ENCODE data around the gene BOK. TPM values are rescaled to one million over a fixed set of nuclear protein-coding genes. Genes with fewer than 3 reads are reported as not detected.

BOK gene
- total and polyA plus RNA-seq, 10 of the 15 experiments (the other 5 are each of a cell fraction or from before 2014, with no cell fraction given): 0.04 to 0.15 (median 0.12) TPM; not detected in 7

GRCh38 chr2:241563031-241563507 lies 4.5 kb downstream of the BOK start:
- 69% methylated on average over 13 of the region's 13 CpGs for WGBS (ENCODE audit: insufficient coverage, insufficient replicate concordance, low lambda C conversion rate, missing lambda C conversion rate)
- Histone ChIP-seq H4K20me1 (ENCODE audit: control insufficient read depth, insufficient read depth) (no peaks in the 10 kb centered on the region), H3K9me3 (replicated peaks; ENCODE audit: control insufficient read depth, insufficient read depth, low read length) (no peaks in the 10 kb centered on the region), H3K9ac (ENCODE audit: control insufficient read depth, insufficient read depth, low read length) (no peak overlapping the region), H3K79me2 (ENCODE audit: control insufficient read depth, insufficient read depth, low read length) (no peaks in the 10 kb centered on the region), H2AFZ (ENCODE audit: control insufficient read depth, low read depth, low read length) (no peak overlapping the region), H3K27me3 (replicated peaks in 1 of 2; ENCODE audit: control insufficient read depth in 2 of 2, insufficient read depth in 2 of 2, low read length in 1 of 2) (no peaks in the 10 kb centered on the region; a peak in 1 of 4 replicates), H3K4me2 (ENCODE audit: control insufficient read depth, insufficient read depth) (no peak overlapping the region), H3K36me3 (ENCODE audit: control insufficient read depth in 2 of 2, insufficient read depth in 2 of 2, low read length in 1 of 2) (no peaks in the 10 kb centered on the region), H3K4me3 (no peak overlapping the region), H3K4me1 (ENCODE audit: control insufficient read depth, insufficient read depth, low read length) (no peaks in the 10 kb centered on the region), H3K27ac (ENCODE audit: control insufficient read depth, insufficient read depth) (no peak overlapping the region)
- ChIA-PET SMC1A (ENCODE audit: uncharacterized antibody, unreplicated experiment) (no interaction called here), RAD21 (ENCODE audit: unreplicated experiment) (no interaction called here), CTCF (no interaction called here), POLR2A (no interaction called here)
- ATAC-seq (no peak), FAIRE-seq (no peak), DNase-seq (ENCODE audit: low read depth, low spot score) (no peak)
- no TSS peak for BruUV-seq (replicated peaks)
- in situ Hi-C loops (cut with MboI) (no loop called here), intact Hi-C loops (cut with micrococcal nuclease; ENCODE audit: unreplicated experiment) (no loop called here)
- TF ChIP-seq, protein P1, sequence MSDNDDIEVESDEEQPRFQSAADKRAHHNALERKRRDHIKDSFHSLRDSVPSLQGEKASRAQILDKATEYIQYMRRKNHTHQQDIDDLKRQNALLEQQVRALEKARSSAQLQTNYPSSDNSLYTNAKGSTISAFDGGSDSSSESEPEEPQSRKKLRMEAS (IDR thresholded peaks at IDR 0.05; ENCODE audit: low read depth, low read length): no peak
- TF ChIP-seq BCL3 (IDR thresholded peaks at IDR 0.05; ENCODE audit: borderline replicate concordance, insufficient read depth, low read depth, low read length, poor library complexity, severe bottlenecking): no peak
- no peak for TF ChIP-seq NFIC (IDR thresholded peaks at IDR 0.05; ENCODE audit: low read depth, low read length)
- no peak for TF ChIP-seq RELB (IDR thresholded peaks at IDR 0.05; ENCODE audit: low read depth)
- no peak for TF ChIP-seq SMAD1 (IDR thresholded peaks at IDR 0.05; ENCODE audit: low read depth, partially characterized antibody)
- TF ChIP-seq NR2F1 (conservative IDR thresholded peaks at IDR 0.05): no peak
- TF ChIP-seq NFYB (IDR thresholded peaks at IDR 0.05; ENCODE audit: insufficient read depth, low read depth, low read length): no peak
- TF ChIP-seq POLR2AphosphoS5 (IDR thresholded peaks at IDR 0.05; ENCODE audit: low read length): no peak
- no peak for TF ChIP-seq ZBTB11 (CRISPR knock-in tag; IDR thresholded peaks at IDR 0.05)
- no peak for TF ChIP-seq NR2C2 (IDR thresholded peaks at IDR 0.05; ENCODE audit: borderline replicate concordance, control insufficient read depth, insufficient read length, low read depth)
- no peak for TF ChIP-seq SIX5 (IDR thresholded peaks at IDR 0.05; ENCODE audit: low read depth, low read length, severe bottlenecking)
- TF ChIP-seq, protein P2, sequence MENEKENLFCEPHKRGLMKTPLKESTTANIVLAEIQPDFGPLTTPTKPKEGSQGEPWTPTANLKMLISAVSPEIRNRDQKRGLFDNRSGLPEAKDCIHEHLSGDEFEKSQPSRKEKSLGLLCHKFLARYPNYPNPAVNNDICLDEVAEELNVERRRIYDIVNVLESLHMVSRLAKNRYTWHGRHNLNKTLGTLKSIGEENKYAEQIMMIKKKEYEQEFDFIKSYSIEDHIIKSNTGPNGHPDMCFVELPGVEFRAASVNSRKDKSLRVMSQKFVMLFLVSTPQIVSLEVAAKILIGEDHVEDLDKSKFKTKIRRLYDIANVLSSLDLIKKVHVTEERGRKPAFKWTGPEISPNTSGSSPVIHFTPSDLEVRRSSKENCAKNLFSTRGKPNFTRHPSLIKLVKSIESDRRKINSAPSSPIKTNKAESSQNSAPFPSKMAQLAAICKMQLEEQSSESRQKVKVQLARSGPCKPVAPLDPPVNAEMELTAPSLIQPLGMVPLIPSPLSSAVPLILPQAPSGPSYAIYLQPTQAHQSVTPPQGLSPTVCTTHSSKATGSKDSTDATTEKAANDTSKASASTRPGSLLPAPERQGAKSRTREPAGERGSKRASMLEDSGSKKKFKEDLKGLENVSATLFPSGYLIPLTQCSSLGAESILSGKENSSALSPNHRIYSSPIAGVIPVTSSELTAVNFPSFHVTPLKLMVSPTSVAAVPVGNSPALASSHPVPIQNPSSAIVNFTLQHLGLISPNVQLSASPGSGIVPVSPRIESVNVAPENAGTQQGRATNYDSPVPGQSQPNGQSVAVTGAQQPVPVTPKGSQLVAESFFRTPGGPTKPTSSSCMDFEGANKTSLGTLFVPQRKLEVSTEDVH (IDR thresholded peaks at IDR 0.05; ENCODE audit: low read depth, partially characterized antibody): no peak
- no peak for TF ChIP-seq NBN (IDR thresholded peaks at IDR 0.05)
- no peak for TF ChIP-seq SRF (IDR thresholded peaks at IDR 0.05; ENCODE audit: low read depth in 2 of 2, low read length in 2 of 2)
- no peak for TF ChIP-seq CREB1 (IDR thresholded peaks at IDR 0.05; ENCODE audit: low read depth)
- no peak for TF ChIP-seq TARDBP (IDR thresholded peaks at IDR 0.05; ENCODE audit: borderline replicate concordance)

Data from GM12878 (cell line).